ENCODE measurements around the gene KCNIP1.
"Not testable (repeated sequence)": the region's sequence is repeated elsewhere in the genome, so short reads cannot be mapped to it uniquely, and the experiment has no call there.

Gene KCNIP1

GRCh38 chr5:170533383-170533782 is 29.6 kb downstream of the KCNIP1 start:
- in situ Hi-C loops (cut with HindIII; ENCODE audit: low sequenced_read_pairs), result loop anchor here (5.0 kb wide), 2 partner anchors 54 to 56 kb away; no protein-coding TSS in a partner anchor

DNA sequence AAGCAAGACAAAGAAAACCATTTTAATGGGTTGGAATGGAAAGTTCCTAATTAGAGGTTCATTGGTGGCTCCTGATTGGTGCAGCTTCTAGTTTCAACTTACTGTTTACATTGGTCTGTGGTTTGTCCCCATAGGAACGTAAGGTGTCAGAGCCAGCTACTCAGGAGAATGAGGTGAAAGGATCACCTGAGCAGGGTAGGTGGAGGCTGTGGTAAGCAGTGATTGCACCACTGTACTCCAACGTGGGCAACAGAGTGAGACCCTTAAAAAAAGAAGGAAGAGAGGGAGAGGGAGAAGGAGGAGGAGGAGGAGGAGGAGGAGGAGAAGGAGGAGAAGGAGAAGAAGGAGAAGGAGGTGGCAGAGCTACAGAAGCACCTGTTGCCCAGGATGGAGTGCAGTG is 30.4 kb downstream of the KCNIP1 start:
- in situ Hi-C loops (cut with HindIII; ENCODE audit: low sequenced_read_pairs), result loop anchor here (5.0 kb wide), 2 partner anchors 53 to 57 kb away; no protein-coding TSS in a partner anchor

GRCh38 chr5:170534941-170535340 is 31.1 kb downstream of the KCNIP1 start:
- in situ Hi-C loops (cut with HindIII; ENCODE audit: low sequenced_read_pairs), result loop anchor here (5.0 kb wide), 2 partner anchors 52 to 58 kb away; no protein-coding TSS in a partner anchor

DNA sequence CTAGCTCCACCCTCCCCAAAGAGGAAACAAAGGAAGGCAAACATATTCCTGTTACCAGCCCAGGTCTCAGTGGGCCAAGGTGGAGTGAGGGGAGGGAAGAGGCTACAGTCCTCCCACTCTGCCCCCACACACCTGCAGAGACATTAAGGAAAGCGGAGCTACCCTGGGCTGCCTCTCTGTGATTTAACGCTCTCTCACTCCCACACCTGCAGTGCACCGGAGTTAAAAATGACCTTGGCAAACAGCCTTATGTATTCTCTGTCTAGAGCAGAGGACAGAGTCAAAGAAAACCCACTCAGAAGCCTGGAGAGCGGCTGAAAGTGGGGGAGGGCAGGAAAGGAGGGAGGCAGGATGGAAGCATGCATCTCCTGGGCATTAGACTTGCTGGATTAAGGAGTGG is 32.7 kb downstream of the KCNIP1 start:
- in situ Hi-C loops (cut with HindIII; ENCODE audit: low sequenced_read_pairs), result no loop called here

- in situ Hi-C loops (cut with HindIII; ENCODE audit: low sequenced_read_pairs), result no loop called here
These were observed 33.8 kb downstream of the KCNIP1 start for GRCh38 chr5:170537451-170538095.

DNA sequence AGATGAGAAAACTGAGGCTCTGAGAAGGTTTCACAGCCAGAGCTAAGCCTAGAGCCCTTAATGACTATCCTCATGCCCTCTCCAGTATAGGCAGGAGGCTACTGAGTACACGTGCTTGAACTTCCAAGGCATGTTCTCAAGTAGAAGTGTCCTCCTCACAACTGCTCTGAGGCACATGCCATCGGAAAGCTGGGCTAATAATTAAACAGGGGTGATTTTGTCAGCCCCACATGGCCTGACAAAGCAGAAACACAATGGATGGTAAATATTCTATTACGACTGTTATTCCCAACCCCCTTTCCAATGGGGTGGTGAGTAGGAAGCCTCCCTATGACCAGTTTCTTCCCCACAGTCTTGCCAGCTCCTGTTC is 34.3 kb downstream of the KCNIP1 start:
- in situ Hi-C loops (cut with HindIII; ENCODE audit: low sequenced_read_pairs), result no loop called here

GRCh38 chr5:170538696-170539586 is 35.1 kb downstream of the KCNIP1 start:
- in situ Hi-C loops (cut with HindIII; ENCODE audit: low sequenced_read_pairs), result no loop called here

GRCh38 chr5:170540271-170540670 is 36.5 kb downstream of the KCNIP1 start:
- in situ Hi-C loops (cut with HindIII; ENCODE audit: low sequenced_read_pairs), result no loop called here

DNA sequence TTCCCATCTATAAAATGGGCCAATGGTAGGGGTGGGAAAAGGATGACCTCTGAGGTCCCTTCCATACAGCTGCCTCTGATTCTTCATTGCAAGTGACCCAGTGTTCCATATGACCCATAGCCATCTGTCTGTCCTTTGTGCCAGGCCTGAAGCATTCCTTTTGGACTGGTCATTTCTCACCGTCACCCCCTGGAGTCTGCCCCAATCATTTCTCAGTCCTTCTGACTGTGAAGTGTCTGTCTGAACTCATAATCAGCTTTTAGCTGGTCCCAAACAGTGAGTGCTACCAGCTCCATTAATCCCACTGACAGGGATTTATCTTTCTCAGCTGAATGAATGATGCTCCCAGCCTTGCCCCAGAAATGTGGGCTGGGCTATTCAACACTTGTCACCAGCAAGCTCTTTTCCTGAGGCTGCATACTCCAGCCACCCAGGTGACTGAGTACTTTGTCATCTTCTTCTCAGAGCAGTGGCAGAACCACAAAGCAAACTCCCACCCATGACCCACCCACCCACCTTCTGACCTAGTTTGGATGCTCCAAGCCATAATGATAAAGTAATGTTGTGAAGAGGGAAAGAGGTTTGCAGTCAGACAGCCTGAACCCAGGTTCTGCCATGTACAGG is 37.4 kb downstream of the KCNIP1 start:
- in situ Hi-C loops (cut with HindIII; ENCODE audit: low sequenced_read_pairs), result no loop called here

DNA sequence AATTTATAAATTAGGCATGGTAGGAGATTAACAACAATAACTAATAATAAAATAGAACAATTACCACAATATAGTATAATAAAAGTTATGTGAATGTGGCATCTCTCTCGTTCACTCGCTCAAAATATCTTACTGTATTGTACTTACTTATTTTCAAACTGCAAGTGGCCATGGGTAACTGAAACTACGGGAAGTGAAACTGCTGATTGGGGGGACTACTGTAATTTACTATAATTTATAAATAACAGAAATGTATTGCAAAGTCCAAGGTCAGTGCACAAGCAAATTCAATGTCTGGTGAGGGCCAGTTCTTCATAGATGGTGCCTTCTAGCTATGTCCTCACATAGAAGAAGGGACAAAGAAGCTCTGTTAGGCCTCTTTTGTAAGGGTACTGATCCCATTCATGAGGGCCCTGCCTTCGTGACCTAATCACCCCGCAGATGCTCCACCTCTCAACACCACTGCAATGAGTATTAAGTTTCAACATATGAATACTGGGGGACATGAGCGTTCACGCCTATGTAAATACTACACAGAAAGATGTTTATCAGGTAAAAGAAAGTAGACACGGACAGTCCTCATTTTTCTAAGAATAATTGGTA is 39.0 kb downstream of the KCNIP1 start:
- in situ Hi-C loops (cut with HindIII; ENCODE audit: low sequenced_read_pairs), result no loop called here

DNA sequence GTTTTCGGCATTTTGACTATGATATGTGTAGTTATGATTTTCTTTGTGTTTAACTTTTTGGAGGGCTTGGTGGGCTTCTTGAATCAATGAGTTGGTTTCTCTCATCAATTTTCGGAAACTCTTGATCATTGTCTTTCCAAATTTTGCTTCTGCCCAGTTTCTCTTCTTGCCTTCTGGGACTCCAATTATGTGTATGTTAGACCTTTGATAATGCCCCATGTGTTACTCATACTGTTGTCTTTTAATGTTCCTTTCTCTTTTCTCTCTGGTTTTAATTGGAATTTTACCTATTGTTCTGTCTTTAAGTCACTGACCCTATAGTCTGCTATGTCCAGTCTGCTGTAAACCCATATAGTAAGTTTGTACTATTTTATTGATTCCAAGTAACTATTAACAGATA is 41.5 kb downstream of the KCNIP1 start:
- in situ Hi-C loops (cut with HindIII; ENCODE audit: low sequenced_read_pairs), result no loop called here

GRCh38 chr5:170545811-170546210 is 42.0 kb downstream of the KCNIP1 start:
- in situ Hi-C loops (cut with HindIII; ENCODE audit: low sequenced_read_pairs), result no loop called here

DNA sequence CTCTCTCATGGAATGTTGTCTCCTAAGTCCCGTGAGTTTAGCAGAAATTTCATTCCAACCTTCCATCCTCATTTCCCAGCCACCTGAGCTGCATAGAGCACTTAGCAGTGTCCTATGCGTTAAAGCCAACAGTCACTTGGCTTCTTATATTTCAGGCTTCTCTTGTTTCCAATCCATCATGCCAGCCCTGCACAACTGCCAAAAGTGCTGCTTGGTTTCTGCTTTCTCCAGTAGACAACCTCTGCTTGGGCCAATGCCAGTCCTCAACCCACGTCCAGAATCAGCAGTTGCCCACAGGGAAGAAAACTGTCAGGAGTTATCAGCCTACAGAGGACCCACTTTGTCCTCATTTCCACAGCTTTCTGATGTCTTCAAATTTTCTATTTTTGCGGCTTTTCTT is 42.5 kb downstream of the KCNIP1 start:
- in situ Hi-C loops (cut with HindIII; ENCODE audit: low sequenced_read_pairs), result no loop called here

- in situ Hi-C loops (cut with HindIII; ENCODE audit: low sequenced_read_pairs), result not testable (repeated sequence)
These were observed 46.6 kb downstream of the KCNIP1 start for GRCh38 chr5:170550382-170550781.

DNA sequence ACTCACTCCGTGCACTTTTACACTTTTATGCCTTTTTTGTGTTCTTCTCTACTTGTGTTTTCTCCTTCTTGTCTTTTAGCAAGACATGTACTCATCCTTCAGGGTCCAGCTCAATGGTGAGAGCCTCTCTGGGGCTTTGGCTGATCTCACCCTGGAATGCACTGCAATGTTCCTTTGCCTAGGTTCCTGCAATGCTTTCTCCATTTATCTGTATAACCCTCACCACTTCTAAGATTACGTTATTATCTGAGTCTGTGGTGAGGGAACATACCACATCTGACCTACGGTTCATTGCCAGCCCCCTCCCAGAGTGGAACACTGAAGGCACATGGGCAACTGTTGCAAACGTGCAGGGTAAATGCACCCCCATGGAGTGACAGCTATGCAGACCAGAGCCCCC is 47.3 kb downstream of the KCNIP1 start:
- in situ Hi-C loops (cut with HindIII; ENCODE audit: low sequenced_read_pairs), result no loop called here

DNA sequence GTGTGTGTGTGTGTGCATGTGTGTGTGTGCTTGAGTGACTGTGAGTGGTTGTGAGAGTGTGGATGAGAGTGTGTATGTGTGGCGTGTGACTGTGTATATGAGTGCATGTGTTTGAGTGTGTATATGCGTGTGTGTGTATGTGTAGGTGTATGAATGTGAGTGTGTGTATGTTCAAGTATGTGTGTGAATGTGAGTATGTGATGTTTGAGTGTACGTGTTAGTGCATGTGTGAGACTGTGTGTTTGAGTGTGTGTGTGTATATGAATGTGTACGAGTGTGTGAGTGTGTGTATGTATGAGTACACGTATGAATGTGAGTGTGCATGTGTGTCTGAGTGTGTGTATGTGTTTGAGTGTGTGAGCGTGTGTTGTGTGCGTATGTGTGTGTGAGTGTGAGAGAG is 47.8 kb downstream of the KCNIP1 start:
- in situ Hi-C loops (cut with HindIII; ENCODE audit: low sequenced_read_pairs), result no loop called here

DNA sequence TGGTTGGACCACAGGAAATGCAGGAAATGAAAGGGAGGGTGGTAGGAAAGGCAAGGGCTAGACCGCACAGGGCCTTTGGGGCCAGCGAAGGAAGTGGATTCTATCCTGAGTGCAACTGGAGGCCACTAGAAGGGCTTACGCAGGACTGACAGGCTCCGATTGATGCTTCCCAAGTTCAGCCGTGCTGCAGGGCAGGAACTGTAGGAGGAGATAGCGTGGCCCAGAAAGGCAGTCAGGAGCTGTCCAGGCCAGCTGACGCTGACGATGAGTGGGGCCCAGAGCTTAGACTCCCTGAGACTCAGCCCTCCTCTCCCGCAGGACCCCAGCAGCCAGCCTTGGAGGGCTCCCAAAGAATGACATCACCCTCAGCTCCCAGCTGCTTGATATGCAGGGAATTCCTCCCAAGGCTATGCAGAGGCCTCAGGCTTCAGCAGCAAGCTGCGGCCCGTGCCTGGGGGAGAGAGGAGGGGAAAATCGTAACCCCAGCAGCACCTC is 48.8 kb downstream of the KCNIP1 start:
- in situ Hi-C loops (cut with HindIII; ENCODE audit: low sequenced_read_pairs), result no loop called here

GRCh38 chr5:170553218-170553617 is 49.4 kb downstream of the KCNIP1 start:
- in situ Hi-C loops (cut with HindIII; ENCODE audit: low sequenced_read_pairs), result no loop called here

DNA sequence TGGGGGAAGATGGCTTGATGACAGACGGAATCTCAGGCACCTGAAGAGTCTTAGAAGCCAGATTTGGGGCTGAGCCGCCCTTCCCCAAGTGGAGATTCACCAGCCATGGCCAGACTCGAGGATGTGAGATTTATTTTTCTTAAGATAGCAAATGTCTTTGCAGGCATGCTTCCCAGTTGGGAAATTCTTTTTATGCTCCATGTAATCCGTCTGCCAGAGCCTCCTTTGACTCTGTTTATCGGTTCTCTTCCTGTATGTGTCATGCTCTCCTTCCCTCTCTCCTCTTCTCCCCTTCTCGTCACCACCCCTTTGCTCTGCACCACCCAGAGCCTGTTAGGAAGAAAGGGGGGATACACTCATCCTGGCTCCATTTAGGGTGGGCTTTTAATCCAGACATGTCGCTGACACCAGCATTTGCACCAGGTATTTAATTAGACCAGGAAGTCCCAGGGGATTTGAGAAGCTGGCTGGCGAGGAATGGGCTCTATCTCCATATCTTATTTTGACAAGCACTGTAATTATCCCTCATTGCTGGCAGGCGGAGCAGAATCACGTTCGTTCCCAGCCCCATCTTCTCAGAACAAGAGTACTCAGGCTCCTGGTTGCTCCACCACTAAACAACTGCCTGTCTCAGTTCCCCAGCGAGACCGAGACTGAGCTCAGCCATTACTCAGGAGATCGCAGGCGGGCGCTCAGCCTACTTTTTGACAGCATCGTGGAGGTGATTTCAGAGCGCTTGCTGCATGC is 50.9 kb downstream of the KCNIP1 start:
- in situ Hi-C loops (cut with HindIII; ENCODE audit: low sequenced_read_pairs), result no loop called here

DNA sequence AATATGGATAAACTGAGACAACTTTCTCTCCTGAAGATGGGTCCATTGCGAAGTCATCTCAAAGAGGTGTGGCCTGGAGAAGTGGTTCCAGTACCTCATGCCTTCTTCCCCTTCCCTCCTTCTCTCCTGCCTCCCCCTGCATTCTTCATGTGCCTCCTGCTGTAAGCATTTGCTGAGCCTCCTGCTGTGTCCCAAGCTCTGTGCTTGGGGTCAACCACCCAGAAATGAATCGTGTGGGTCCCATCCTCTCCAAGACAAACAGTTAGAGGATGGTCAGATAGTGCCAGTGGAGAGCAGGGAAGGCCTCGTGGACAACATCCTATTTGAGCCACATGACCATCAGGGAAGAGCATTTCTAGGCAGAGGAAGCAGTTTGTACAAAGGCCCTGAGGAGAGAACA is 53.5 kb downstream of the KCNIP1 start:
- in situ Hi-C loops (cut with HindIII; ENCODE audit: low sequenced_read_pairs), result no loop called here
